ENCODE data around the gene KDELR1.

GRCh38 chr19:48372904-48373303 lies 18.4 kb downstream of the KDELR1 start:
- no peak for TF ChIP-seq TAF1 (IDR thresholded peaks at IDR 0.05; ENCODE audit: borderline replicate concordance, insufficient read depth, low read length)
- no peak for TF ChIP-seq REST (IDR thresholded peaks at IDR 0.05; ENCODE audit: insufficient read depth in 1 of 2, low read depth in 2 of 2, low read length in 2 of 2)
- TF ChIP-seq POLR2AphosphoS5 (IDR thresholded peaks at IDR 0.05; ENCODE audit: low read depth, low read length): no peak
- no peak for TF ChIP-seq SIN3A (IDR thresholded peaks at IDR 0.05; ENCODE audit: borderline replicate concordance, insufficient read depth, low read length)
- TF ChIP-seq FOXP2 (optimal IDR thresholded peaks at IDR 0.05; ENCODE audit: borderline replicate concordance, extremely low read depth, extremely low read length, insufficient read depth): no peak

Measured in PFSK-1 (cell line).